ENCODE data around the gene CITED2.

- TF ChIP-seq, protein P1, sequence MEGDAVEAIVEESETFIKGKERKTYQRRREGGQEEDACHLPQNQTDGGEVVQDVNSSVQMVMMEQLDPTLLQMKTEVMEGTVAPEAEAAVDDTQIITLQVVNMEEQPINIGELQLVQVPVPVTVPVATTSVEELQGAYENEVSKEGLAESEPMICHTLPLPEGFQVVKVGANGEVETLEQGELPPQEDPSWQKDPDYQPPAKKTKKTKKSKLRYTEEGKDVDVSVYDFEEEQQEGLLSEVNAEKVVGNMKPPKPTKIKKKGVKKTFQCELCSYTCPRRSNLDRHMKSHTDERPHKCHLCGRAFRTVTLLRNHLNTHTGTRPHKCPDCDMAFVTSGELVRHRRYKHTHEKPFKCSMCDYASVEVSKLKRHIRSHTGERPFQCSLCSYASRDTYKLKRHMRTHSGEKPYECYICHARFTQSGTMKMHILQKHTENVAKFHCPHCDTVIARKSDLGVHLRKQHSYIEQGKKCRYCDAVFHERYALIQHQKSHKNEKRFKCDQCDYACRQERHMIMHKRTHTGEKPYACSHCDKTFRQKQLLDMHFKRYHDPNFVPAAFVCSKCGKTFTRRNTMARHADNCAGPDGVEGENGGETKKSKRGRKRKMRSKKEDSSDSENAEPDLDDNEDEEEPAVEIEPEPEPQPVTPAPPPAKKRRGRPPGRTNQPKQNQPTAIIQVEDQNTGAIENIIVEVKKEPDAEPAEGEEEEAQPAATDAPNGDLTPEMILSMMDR (IDR thresholded peaks at IDR 0.05): no peak
- TF ChIP-seq POLR2AphosphoS5 (IDR thresholded peaks at IDR 0.05; ENCODE audit: insufficient read depth in 1 of 2, low read depth in 1 of 2): no peak
Observed at GRCh38 chr6:139329224-139329623, 45.2 kb downstream of the CITED2 start.

Data from vagina (tissue), 2 donors.